Right ventricle myocardium inferior (tissue), 1 donor: ENCODE results near the gene RBM20. TPM values are rescaled to one million over a fixed set of nuclear protein-coding genes. Genes with fewer than 3 reads are reported as not detected.
"Not testable (repeated sequence)": the region's sequence is repeated elsewhere in the genome, so short reads cannot be mapped to it uniquely, and the experiment has no call there.

Experiments used
- ATAC-seq: fragments of 200-7000 bp; cut with Tn5 transposase; one replicate; pipeline ENCODE4 v1.9.1; 2020; ENCODE audit warnings: mild to moderate bottlenecking, moderate library complexity
- DNase-seq: peaks from one replicate; pipeline ENCODE4 v3.0.0; 2021; ENCODE audit errors: missing footprints
- intact Hi-C: fragments of 100-400 bp; cut with DNase I; formaldehyde crosslinking; loops from one replicate; pipeline ENCODE4 v1.11.0; 2022
- total RNA-seq: library from RNA; stranded (reverse); fragmentation: NEBNext Ultra II Directional; extraction: Animal tissue kit (Norgen Biotek cat#: 25700); gene quantifications from one replicate; pipeline ENCODE4 v1.2.1, GENCODE V29; 2021
- donor health status: DM: no; HTN: yes; CAD: no; lungs with severe emphysema.

RBM20 gene
- total RNA-seq, 1 donor from 2014 or later, result 103 TPM

DNA sequence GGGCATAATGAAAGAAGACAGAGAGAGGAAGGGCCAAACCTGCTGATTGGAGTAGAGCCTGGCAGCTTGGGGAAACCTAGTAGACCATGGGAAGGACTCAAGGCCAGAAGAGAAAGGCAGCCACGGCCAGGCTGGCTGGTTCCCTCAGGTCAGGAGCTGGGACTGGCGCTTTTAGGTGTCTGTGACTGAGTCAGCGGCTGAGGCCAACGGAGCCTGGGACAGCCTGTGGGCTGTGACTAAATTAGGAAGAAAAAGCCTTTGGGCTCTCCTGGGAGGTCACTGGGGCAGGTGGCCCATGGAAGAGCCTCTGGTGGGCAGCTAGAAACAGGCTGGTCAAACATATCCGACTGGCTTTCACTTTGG is 118.7 kb downstream of the RBM20 start:
- ATAC-seq (peak; percentile 51), DNase-seq (peak; percentile 63)
- intact Hi-C loops, result no loop called here

DNA sequence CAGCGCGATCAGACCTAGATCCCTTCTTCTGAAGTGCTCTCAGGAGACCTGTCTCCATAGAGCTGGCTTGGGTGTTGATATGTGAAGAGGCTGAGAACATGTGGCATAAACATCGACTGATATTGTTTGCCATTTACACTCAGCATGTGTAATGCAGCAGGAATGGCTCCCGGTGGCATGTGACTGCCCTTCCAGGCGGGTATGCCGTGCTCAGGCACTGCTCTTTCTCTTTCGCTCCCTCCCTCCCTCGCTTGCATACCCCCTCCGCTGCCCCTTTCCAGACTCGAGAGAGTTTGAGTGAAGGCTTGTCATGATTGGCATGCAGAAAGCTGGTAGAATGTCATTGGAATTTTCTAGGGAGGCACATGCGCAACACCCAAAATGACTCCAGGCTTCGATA is 120.2 kb downstream of the RBM20 start:
- DNase-seq (peak; percentile 86), ATAC-seq (peak; percentile 86)
- intact Hi-C loops, result no loop called here

DNA sequence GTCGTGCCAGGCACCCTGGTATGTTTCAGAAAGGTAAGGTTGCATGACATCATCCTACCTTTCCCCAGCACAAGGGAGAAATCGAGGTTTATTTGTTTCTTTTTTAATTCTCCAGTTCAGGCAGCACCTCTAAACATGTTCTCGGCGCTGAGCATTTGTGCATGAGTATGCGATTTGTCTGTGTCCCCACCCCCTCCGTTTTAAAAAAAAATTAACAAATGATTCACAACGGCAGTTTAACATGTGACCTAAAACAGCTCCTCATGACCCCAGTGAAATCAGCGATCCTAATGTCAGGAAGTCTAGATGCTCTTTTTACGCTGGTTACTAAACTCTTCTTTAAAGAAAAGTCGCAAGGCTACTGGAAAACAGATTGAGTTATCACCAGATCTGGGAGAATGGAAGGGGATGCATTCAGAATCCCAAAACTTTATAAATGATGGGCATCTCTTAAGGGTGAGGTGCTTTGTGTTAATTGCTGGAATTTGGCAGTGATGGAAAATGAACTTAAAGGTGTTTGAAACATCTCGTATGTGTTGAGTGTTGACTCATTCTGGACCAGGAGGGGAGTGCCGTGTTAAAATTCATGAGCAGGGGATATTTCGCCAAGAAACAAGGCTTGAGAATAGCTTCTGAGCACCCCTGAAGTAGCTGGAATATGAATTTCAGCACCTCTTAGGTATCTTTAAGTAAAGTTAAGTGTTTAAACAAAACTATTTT is 120.8 kb downstream of the RBM20 start:
- peak; percentile 27 for ATAC-seq
- intact Hi-C loops, result no loop called here
- DNase-seq, result no peak

DNA sequence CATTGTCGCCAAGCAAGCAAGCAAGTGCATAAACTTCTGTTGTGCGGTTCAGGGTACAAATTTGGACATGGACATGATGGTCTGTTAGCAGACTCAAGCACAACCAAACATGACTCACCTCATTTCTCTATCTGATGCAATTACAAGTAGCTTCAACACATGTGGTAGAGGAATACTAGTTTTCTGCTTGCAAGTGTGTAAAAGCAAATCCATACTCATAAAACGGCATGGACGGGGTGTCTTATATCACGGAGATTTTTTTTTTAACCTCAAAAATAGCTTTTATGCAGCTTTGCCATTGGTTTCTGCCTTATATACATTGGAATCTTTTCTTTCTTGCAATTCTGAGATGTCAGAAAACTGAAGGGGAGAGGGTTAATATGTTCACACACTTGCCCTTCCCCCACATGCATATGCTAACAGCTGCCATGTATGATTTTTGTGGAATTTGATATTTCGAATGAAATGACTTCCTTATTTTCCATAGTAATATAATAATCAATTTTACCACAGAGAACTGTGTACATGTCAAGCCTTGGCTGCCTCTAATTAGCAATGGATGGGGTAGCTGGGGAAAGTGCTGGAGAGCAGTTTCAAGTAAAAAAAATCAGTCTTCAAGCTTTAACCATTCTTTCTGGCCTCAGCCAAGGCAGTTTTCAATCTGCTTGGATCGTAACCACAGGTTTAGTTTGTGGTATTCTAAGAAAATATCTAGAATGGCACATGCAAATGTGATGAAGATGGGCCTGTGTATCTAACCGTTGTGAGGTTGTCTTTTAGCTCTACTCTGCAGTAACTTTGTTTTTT is 121.6 kb downstream of the RBM20 start:
- intact Hi-C loops, result no loop called here

GRCh38 chr10:110767601-110768000 is 123.5 kb downstream of the RBM20 start:
- DNase-seq, ATAC-seq, intact Hi-C loops: not testable (repeated sequence)

More for the DNA sequence above, 121.6 kb downstream of the RBM20 start:
- ATAC-seq (no peak), DNase-seq (no peak)

DNA sequence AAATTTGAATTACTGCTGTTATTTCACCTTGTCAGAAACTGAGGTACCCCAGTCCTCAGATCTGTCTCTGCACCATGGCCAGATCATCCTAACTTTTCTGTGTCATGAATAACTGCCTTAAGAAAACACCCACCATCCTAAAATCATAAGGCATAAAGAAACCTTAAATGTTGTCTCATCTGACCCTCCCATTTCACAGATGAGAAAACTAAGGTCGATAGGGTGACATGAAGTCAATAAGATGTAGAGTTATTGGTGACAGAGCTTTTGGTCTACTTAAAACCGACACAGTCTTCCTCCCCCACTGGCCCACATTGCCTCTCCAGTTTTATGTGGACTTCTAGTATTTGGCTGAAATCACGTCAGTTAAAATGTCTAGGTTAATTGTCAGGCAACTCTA is 126.1 kb downstream of the RBM20 start:
- intact Hi-C loops, result no loop called here

DNA sequence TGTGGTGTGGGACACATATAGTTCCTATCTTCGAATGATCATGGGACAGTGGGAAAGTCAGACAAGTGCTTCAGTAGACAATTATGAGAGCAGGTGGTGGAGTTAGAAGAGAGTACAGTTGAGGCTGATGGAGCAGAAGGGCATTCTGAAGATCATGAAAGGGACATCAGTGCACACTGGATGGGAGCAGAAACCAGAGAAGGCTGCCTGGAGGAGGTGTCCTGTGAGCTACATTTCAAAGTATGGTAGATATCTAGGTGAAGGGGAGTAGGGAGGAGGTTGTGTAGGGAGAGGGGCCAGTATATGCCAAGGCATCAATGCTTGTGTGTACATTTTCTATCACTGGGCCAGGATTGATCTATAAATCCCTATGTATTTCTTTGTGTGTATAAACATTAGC is 127.3 kb downstream of the RBM20 start:
- DNase-seq, result no peak
- intact Hi-C loops, result no loop called here
- ATAC-seq, result no peak

More for the DNA sequence above, 126.1 kb downstream of the RBM20 start:
- DNase-seq (no peak), ATAC-seq (no peak)

GRCh38 chr10:110771991-110772390 is 127.9 kb downstream of the RBM20 start:
- ATAC-seq, result no peak
- intact Hi-C loops, result no loop called here
- no peak for DNase-seq

GRCh38 chr10:110772454-110773025 is 128.4 kb downstream of the RBM20 start:
- DNase-seq, result no peak
- no peak for ATAC-seq
- intact Hi-C loops, result no loop called here

GRCh38 chr10:110773693-110774068 is 129.5 kb downstream of the RBM20 start:
- intact Hi-C loops, result no loop called here
- ATAC-seq (no peak), DNase-seq (no peak)

DNA sequence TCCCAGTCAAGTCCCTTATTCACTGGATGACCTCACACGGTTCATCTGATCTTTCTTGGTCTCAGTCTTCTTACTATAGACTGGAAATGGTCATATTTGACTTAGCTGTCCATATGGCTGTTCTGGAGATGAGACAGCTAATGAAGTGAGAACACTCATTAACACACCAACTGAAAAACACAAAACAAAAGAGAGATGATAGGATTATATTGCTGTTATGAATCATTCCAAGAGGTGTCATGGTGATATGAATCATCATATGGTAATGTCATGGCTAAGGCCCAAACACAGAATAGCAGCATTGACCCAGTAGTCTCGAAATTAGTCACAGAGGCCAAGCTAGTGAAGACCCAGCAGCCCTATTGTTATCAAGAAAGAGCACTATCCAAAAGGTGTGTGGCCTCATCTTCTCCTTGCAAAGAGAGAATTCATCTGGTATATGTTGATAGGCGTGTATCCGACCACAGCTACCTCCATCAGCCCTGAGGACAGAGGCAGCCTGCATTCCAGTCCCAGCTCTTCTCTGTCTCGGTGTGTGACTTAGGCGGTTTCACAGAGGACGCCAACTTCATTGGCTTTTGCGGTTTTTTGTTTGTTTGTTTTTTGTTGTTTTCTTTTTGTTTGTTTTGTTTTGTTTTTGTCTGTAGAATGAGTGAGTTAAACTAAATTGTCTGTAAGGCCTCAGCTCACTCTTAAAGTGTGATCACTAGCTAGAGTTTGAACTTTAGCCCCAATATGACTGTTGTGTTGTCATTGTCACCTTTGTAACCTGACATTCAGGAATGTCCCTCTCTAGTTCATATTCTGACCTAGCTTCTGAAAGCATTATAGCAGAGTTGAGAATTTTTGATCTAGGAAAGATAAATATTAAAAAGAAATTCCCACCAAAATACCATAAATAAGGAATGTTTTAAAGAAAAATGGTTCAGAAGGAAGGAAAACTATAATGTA is 130.2 kb downstream of the RBM20 start:
- ATAC-seq (peak; percentile 33), DNase-seq (no peak)
- intact Hi-C loops, result loop anchor here (5.0 kb wide), 1 partner anchor 132 kb away; the partner anchor contains the start of gene RBM20

DNA sequence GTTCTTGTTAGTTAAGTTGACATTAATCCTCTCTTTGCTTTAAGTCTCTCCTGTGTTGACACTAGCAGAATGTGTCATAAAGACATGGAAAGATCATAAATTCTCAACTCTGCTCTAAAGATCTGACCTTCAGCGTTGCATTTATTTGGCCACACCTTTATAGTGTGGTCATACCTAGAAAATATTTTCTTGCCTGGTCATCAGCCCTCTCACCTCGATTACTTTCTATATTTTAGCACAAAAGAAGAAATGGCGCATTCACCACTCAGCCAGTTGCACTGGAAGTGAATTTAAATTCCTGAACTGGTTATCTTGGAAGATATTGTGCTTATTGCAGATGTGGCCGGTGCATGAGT is 130.9 kb downstream of the RBM20 start:
- no peak for DNase-seq
- ATAC-seq, result no peak
- intact Hi-C loops, result loop anchor here (5.0 kb wide), 1 partner anchor 133 kb away; the partner anchor contains the start of gene RBM20

DNA sequence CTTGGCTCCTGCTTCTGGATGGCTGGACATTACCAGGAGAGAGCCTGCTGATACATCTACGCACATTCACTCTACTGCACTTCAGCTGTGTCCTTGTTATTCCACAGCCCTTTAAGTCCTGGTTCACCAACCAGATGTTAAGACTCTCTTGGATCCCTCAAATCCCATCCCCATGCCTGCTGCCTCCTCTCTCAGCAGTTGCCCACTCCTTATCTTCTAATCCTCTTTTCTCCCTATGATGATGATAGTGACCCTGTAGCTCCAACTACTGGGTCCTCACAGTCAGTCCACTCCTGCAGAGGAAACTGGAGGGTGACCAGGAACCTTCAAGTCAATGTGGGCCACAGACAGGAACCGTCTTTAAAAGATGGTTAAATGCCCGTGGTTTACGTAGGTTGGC is 131.3 kb downstream of the RBM20 start:
- intact Hi-C loops, result loop anchor here (5.0 kb wide), 1 partner anchor 133 kb away; the partner anchor contains the start of gene RBM20
- ATAC-seq (no peak), DNase-seq (no peak)

GRCh38 chr10:110777017-110777416 is 132.9 kb downstream of the RBM20 start:
- no peak for DNase-seq
- intact Hi-C loops, result loop anchor here (5.0 kb wide), 1 partner anchor 135 kb away; the partner anchor contains the start of gene RBM20
- ATAC-seq, result no peak

GRCh38 chr10:110777661-110778060 is 133.5 kb downstream of the RBM20 start:
- peak; percentile 3 for ATAC-seq
- intact Hi-C loops, result loop anchor here (5.0 kb wide), 1 partner anchor 135 kb away; the partner anchor contains the start of gene RBM20

DNA sequence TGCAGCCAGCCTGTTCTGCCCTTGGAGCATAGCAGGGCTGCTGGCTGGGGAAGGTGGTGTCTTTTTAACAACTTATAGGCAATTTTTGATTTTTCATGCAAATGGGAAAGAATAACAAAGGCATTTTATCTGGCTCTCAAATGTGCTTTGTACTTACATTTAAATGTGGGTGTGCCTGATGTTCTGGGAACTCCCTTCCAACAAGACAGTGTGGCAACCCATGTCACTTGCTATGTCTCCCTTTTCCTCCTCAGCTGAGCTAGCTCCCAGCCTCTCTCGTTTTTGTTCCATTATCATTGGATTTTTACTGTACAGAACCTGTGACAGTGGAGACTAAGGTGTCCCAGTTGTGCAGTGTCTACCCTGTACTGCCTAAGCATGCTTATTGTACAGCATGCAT is 134.1 kb downstream of the RBM20 start:
- intact Hi-C loops, result loop anchor here (5.0 kb wide), 1 partner anchor 136 kb away; the partner anchor contains the start of gene RBM20
- no peak for DNase-seq

More at GRCh38 chr10:110777661-110778060, 133.5 kb downstream of the RBM20 start:
- DNase-seq, result no peak

GRCh38 chr10:110779489-110779888 is 135.4 kb downstream of the RBM20 start:
- no peak for ATAC-seq
- intact Hi-C loops, result loop anchor here (5.0 kb wide), 1 partner anchor 137 kb away; the partner anchor contains the start of gene RBM20
- no peak for DNase-seq

More for the DNA sequence above, 134.1 kb downstream of the RBM20 start:
- ATAC-seq, result no peak

GRCh38 chr10:110780704-110781103 is 136.6 kb downstream of the RBM20 start:
- ATAC-seq (peak; percentile 71), DNase-seq (no peak)
- intact Hi-C loops, result loop anchor here (10.0 kb wide), 1 partner anchor 1584 kb away; no protein-coding TSS in a partner anchor
